ENCODE measurements around the gene PLEK2.
A peak's percentile ranks its signal among the peaks of the same experiment; 100 is the strongest.
"Not testable (repeated sequence)": the region's sequence is repeated elsewhere in the genome, so short reads cannot be mapped to it uniquely, and the experiment has no call there.

PLEK2 gene

DNA sequence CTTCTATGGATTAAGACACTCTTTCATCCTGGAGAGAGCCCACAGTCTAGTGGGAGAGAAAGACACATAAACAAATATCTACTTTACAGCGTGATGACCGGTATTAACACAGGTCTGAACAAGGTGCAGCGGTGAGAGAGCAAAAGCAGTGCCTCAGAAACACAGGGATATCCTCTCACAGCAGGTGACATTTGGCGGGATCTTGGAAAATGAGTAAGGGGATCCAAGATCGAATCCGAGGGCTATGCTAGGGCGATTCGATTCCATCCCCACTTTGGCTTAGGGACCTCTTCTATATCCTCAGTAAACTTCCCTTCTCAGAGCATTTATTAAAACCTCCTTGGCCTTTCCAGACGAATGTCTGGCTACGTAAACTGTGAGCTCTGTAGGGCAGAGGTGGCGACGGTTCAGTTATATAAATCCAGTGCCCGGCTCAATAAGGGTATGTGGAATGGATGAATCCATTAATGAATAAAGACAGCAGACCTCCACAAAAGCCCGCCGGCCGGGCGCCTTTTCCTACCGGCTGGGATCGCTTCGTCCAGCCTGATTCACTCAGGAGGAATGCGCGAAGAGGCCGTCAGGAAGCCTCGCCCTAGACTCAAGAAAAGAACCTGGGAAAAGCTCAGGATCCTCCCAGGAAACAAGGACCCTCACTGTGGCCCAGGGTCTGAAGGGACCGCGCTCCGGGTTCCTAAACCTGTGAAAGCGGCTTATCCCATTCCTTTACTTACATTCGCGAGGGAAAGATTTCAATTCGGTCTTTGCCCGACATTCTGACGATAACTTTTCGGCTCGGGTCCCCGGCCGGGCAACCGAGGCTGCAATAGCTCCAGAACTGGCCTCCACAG lies 52.8 kb downstream of the PLEK2 start:
- DNase-seq (ENCODE audit: low spot score): peak; percentile 66

DNA sequence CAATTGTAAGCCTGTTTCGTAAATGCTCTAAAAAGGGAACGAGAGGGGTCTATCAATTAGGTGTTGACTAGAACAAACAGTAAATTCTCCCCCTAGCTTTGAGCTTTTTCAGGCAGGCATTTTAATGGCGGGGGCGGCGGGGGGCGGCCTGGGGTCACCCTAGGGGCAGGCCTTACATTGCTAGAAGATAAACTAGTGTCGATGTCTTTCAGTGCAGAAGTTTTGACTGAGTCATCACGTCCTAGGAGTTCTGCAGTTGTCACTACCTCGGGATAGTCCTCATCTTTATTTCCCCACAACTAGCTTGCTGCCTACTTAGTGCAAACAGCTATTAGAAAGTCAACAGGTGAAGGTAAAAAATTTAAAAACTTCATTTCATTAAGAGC lies 54.0 kb downstream of the PLEK2 start:
- peak; percentile 11 for DNase-seq (ENCODE audit: low spot score)

DNA sequence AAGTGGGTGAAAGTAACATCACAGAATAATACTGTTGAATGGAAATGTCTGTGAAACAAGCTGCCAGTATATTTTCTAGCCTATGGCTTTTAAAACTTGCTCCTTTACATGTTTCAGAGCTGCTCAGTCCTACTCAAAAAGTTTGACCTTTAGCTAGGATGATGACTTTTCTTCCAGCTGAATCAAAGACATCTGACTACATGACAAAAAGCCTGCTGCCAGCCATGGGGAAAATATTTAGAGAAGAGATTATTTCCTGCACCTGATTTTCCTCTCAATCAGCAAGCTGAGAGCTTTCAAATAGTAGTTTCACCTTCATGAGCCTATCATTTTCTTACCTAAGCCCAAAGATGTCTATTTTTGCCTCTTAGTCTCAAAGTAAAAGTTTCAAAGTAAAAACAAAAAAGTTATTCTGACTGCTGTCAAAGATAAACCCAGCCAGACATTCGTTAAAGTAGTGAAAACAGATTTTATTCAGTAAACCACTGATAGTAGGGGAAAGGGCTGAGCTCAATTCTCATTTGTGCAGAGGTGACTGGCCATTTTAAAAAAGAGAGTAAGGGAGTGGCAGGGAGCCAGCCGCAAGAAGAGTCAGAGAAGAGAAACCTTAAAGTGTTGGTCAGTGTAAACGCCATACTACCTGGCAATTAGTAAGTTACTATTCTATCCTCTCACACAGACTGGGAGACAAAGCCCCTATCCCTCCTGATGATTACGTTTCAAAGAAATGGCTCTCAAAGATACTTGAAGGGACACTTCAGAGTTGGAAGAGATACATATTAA lies 54.6 kb downstream of the PLEK2 start:
- DNase-seq (ENCODE audit: low spot score): no peak

DNA sequence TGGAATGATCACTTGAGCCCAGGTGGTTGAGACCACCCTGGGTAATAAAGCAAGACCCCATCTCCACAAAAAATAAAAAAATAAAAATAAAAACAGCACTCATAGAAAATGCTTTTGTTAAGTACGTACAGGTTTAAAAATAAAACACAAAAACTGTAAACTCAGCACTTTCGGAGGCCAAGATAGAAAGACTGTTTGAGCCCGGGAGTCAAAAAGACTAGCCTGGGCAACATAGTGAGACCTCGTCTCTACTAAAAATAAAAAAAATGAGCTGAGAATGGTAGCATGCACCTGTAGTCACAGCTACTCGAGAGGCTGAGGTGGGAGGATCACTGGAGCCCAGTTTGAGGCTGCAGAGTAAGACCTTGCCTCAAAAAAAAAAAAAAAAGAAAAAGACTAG lies 59.9 kb downstream of the PLEK2 start:
- no peak for DNase-seq (ENCODE audit: low spot score)

DNA sequence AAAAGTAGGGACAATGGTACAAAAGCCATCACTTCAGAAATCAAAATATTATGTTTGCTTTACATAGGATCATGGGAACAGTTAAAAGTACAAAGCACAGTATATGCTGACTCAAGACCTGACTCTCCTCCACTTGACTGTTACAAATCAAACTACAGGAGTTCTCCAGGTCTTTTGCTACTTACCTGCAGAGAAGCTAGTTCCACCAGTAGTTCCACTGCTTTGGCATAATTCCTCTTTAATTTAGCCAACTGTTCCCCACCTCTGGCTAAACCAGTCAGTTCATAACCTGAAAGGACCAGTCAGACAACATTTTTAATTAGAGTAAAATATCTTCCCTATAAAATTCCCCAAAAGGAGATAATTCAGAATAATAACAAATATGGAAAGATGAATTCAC lies 66.4 kb downstream of the PLEK2 start:
- no peak for DNase-seq (ENCODE audit: low spot score)

DNA sequence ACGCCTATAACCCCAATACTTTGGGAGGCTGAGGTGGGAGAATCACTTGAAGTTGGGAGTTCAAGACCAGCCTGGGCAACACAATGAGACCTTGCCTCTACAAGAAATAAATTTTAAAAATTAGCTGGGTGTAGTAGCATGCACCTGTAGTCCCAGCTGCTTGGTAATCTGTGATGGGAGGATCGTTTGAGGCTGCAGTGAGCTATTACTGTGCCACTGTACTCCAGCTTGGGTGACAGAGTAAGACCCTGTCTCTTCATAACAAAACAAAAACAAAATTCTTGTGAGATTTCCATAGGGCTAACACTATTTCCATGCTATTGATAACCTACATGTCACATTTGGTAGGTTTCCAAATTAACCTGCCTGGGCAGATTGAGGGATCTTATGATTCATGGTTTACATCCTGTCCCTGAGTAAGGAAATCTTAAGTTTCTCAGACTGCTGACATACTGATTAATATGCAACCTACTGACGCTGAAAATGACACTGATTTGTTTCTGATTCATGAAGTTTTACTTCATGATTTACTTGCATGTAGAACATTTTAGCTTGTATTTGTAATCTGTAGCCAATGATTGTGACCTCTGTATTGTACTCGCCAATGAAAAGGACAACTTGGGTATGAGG lies 68.2 kb downstream of the PLEK2 start:
- no peak for DNase-seq (ENCODE audit: low spot score)

DNA sequence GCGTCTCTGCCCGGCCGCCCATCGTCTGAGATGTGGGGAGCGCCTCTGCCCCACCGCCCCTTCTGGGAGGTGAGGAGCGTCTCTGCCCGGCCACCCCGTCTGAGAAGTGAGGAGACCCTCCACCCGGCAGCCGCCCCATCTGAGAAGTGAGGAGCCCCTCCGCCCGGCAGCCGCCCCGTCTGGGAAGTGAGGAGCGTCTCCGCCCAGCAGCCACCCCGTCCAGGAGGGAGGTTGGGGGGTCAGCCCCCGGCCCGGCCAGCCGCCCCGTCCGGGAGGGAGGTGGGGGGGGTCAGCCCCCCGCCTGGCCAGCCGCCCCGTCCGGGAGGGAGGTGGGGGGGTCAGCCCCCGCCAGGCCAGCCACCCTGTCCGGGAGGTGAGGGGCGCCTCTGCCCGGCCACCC lies 70.7 kb downstream of the PLEK2 start:
- not testable (repeated sequence) for DNase-seq (ENCODE audit: low spot score)
